Panc1 (cell line): ENCODE measurements around the gene RPRD2.

Experiments
- CTCF ChIP-seq: fragments of 450-650 bp; IDR thresholded peaks from 2 replicates; pipeline ENCODE4 v1.5.1; 2017; ENCODE audit warnings: mild to moderate bottlenecking
- POLR2AphosphoS5 ChIP-seq: IDR thresholded peaks from 2 replicates; pipeline ENCODE4 v1.6.1; 2012; ENCODE audit warnings: mild to moderate bottlenecking, low read depth, low read length, moderate library complexity
- SIN3A ChIP-seq: IDR thresholded peaks from 2 replicates; pipeline ENCODE4 v1.6.1; 2012; ENCODE audit warnings: low read depth, mild to moderate bottlenecking, low read length, moderate library complexity, borderline replicate concordance; ENCODE audit not compliant: insufficient read depth

- no peak for TF ChIP-seq CTCF
- no peak for TF ChIP-seq POLR2AphosphoS5
- no peak for TF ChIP-seq SIN3A
Observed at GRCh38 chr1:150362721-150363425, 1.1 kb upstream of the RPRD2 start.
